Vagina (tissue), 2 donors: Measurements from ENCODE around the gene SP1. TPM values are rescaled to one million over a fixed set of nuclear protein-coding genes. Genes with fewer than 3 reads are reported as not detected.

ENCODE experiments used
- DNase-seq, 2 donors: peaks; one replicate each; pipeline ENCODE4 v3.0.0-alpha.2; 2017; ENCODE audit errors: extremely low spot score in 2 of 2
- H3K27ac ChIP-seq: fragments of 200-600 bp; sonication (generic); one replicate; pipeline ENCODE4 v1.5.1; 2019
- H3K27me3 ChIP-seq: fragments of 200-600 bp; sonication (generic); one replicate; pipeline ENCODE4 v1.5.1; 2019
- H3K36me3 ChIP-seq, 2 donors: fragments of 200-600 bp; sonication (generic); one replicate each; pipeline ENCODE4 v1.5.1; 2017 to 2019
- H3K4me1 ChIP-seq: fragments of 200-600 bp; sonication (generic); one replicate; pipeline ENCODE4 v1.5.1; 2019
- H3K4me3 ChIP-seq, 2 donors: fragments of 200-600 bp; sonication (generic); 1 replicate in 1 of 2; 2 replicates in 1 of 2; pipeline ENCODE4 v1.5.1; 2016 to 2019
- H3K9me3 ChIP-seq: fragments of 200-600 bp; sonication (generic); one replicate; pipeline ENCODE4 v1.5.1; 2019
- CTCF ChIP-seq, 3 experiments: fragments of 450-650 bp in 2 of 3; fragments of 200-600 bp in 1 of 3; sonication (generic) in 1 of 3; IDR thresholded peaks; one replicate each; pipeline ENCODE4 v1.5.1; 2017 to 2019; ENCODE audit warnings: antibody characterized with exemption in 3 of 3, mild to moderate bottlenecking in 2 of 3, moderate library complexity in 2 of 3
- POLR2A ChIP-seq, 2 donors: fragments of 450-650 bp; IDR thresholded peaks; one replicate each; pipeline ENCODE4 v1.6.1; 2017; ENCODE audit warnings: antibody characterized with exemption in 2 of 2, mild to moderate bottlenecking in 2 of 2, moderate library complexity in 2 of 2
- POLR2AphosphoS5 ChIP-seq, 2 donors: sonication (generic); formaldehyde crosslinking; IDR thresholded peaks; one replicate each; pipeline ENCODE4 v1.9.0; 2017; ENCODE audit warnings: antibody characterized with exemption in 2 of 2, mild to moderate bottlenecking in 2 of 2, low read depth in 1 of 2; ENCODE audit not compliant: insufficient read depth in 1 of 2
- intact Hi-C: fragments of 100-400 bp; cut with DNase I; formaldehyde crosslinking; loops from one replicate; pipeline ENCODE4 v1.15.1; 2023
- total RNA-seq: library from RNA; depleted of rRNA; stranded (reverse); fragments of >200 nt; gene quantifications from one replicate; pipeline ENCODE4 v1.2.3, GENCODE V29; 2016

Gene SP1
- total RNA-seq, 1 donor from 2014 or later: 76.1 TPM

GRCh38 chr12:53333845-53334244 lies 46.1 kb upstream of the SP1 start:
- Histone ChIP-seq H3K9me3 (no peaks in the 10 kb centered on the region), H3K27ac (no peak overlapping the region), H3K27me3 (peaks cover 7% of the 10 kb centered on the region), H3K4me1 (no peaks in the 10 kb centered on the region), H3K36me3 (no peaks in the 10 kb centered on the region), H3K4me3 (no peak overlapping the region)
- DNase-seq: no peak
- intact Hi-C loops: no loop called here
- TF ChIP-seq POLR2AphosphoS5 (IDR thresholded peaks at IDR 0.05; ENCODE audit: insufficient read depth in 1 of 2, low read depth in 1 of 2) (no peak), CTCF (IDR thresholded peaks at IDR 0.05) (no peak), POLR2A (IDR thresholded peaks at IDR 0.05) (no peak)

DNA sequence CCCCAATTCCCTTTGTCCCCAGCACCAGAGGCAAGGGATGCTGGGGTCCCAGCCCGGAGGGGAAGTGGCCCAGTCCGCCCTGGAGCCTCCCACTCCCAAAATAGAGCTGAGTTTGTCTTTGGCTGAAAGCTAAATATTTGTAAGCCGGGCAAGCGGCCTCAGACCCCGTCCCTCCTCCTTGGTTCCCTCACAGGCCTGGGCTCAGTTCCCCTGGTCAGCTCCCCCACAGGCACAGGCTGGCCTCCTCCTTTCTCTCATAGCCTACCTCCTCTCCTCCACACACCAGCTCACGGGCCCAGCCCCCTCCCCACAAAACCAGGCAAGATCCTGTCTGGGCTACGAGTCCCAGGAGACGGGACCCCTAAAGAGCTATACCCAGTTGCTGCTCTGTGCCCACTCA lies 45.2 kb upstream of the SP1 start:
- TF ChIP-seq POLR2A (IDR thresholded peaks at IDR 0.05) (no peak), POLR2AphosphoS5 (IDR thresholded peaks at IDR 0.05; ENCODE audit: insufficient read depth in 1 of 2, low read depth in 1 of 2) (no peak), CTCF (IDR thresholded peaks at IDR 0.05) (no peak)
- intact Hi-C loops: no loop called here
- H3K27me3 ChIP-seq: peaks cover 8% of the 10 kb centered on the region

DNA sequence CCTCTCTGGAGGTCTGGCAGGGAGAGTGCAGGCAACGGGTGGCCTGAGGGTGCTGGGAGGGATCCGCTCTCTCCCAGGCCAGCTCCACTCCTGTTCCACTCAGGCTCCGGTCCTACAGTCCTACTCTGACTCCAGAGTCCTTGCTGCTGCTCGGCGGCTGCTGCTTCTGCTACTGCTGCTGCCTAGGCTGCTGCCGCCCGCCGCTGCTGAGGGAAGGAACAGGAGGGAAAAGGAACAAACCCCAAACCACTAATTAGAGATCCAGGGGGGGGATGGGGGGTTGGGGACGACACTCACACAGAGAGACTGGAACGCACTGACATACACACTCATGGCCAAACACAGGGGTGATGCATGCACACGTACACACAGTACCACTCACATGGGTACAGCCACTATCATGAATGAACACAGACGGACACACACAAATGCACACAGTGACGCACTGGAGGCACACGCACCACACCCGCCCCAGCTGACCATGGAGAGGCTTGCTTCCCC lies 43.7 kb upstream of the SP1 start, which contains the start of gene SP7:
SP7 (minus strand) TSS at position 174 of the 501 bp plus-strand sequence. CDS start 708 bp downstream, outside the sequence.
- peaks cover 8% of the 10 kb centered on the region for H3K27me3 ChIP-seq
- H3K4me3 ChIP-seq: no peak within 1 kb of the TSS
- TF ChIP-seq POLR2A (IDR thresholded peaks at IDR 0.05) (no peak), POLR2AphosphoS5 (IDR thresholded peaks at IDR 0.05; ENCODE audit: insufficient read depth in 1 of 2, low read depth in 1 of 2) (no peak), CTCF (IDR thresholded peaks at IDR 0.05) (no peak)
- no peaks in the 10 kb centered on the region for H3K9me3 ChIP-seq
- no peak for DNase-seq
- H3K27ac ChIP-seq: no peak within 1 kb of the TSS
- intact Hi-C loops: no loop called here
- no peaks in the 10 kb centered on the region for H3K4me1 ChIP-seq
- H3K36me3 ChIP-seq: no peaks in the 10 kb centered on the region

More for the DNA sequence above, 45.2 kb upstream of the SP1 start:
- no peak for DNase-seq
- Histone ChIP-seq H3K4me1 (no peaks in the 10 kb centered on the region), H3K27ac (no peak overlapping the region), H3K36me3 (no peaks in the 10 kb centered on the region), H3K9me3 (no peaks in the 10 kb centered on the region), H3K4me3 (no peak overlapping the region)

GRCh38 chr12:53338017-53338416 lies 42.0 kb upstream of the SP1 start:
- no peak for DNase-seq
- H3K36me3 ChIP-seq: no peaks in the 10 kb centered on the region
- no peaks in the 10 kb centered on the region for H3K9me3 ChIP-seq
- intact Hi-C loops: no loop called here
- no peak overlapping the region for H3K4me3 ChIP-seq
- no peaks in the 10 kb centered on the region for H3K4me1 ChIP-seq
- no peak overlapping the region for H3K27ac ChIP-seq
- no peak for TF ChIP-seq POLR2AphosphoS5 (IDR thresholded peaks at IDR 0.05; ENCODE audit: insufficient read depth in 1 of 2, low read depth in 1 of 2)
- no peak for TF ChIP-seq POLR2A (IDR thresholded peaks at IDR 0.05)
- no peak for TF ChIP-seq CTCF (IDR thresholded peaks at IDR 0.05)
- peaks cover 8% of the 10 kb centered on the region for H3K27me3 ChIP-seq

DNA sequence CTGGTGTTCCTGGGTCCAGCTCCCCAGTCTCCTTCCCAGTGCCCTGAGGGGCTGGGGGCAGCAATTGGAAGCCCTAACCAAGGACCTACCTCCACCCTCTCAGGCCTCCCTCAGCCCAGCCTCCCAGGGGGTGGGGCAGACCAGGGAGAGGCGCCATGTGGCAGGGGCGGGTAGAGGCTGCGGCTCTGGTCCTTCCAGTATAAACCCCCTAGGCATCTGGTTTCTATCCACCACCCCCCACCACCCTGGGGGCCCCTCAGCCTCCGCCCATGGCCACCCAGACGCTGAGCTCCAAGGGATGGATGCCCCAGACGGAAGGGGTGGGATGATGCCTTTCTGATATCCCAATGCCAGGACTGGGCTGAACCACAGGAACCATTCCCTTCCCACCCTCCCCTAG lies 41.1 kb upstream of the SP1 start:
- intact Hi-C loops: no loop called here
- Histone ChIP-seq H3K4me3 (no peak overlapping the region), H3K27me3 (peaks cover 8% of the 10 kb centered on the region), H3K4me1 (no peaks in the 10 kb centered on the region), H3K9me3 (no peaks in the 10 kb centered on the region), H3K27ac (no peak overlapping the region), H3K36me3 (no peaks in the 10 kb centered on the region)
- TF ChIP-seq POLR2AphosphoS5 (IDR thresholded peaks at IDR 0.05; ENCODE audit: insufficient read depth in 1 of 2, low read depth in 1 of 2) (no peak), POLR2A (IDR thresholded peaks at IDR 0.05) (no peak), CTCF (IDR thresholded peaks at IDR 0.05) (no peak)
- DNase-seq: no peak
